Activated CD4-positive, alpha-beta T cell treated with anti-CD3 and anti-CD28 coated beads, Interleukin-2, amount 50 U/mL, for 4 hours (primary cell): Measurements from ENCODE around the gene NTM.

Source experiments
- DNase-seq, 2 experiments: peaks; one replicate each; pipeline ENCODE4 v3.0.0-alpha.2; 2020

Gene NTM

DNA sequence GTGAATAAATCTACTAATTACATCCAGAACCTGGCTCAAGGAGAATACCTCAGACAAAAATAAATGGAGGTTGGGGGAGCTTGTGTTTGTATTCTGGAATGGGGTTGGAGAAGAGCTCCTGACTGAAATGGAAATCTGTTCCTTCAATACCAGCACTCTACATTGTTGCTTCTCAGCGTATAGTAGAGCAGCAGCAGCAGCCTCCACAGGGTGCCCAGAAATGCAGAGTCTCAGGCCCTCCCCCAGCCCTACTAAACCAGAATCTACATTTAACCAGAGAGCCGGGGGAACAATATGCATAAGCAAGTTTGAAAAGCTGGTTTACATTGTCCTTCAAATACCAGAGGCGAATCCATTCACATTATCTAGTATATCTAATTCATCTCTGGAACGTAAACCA is 474.8 kb downstream of the NTM start:
- no peak for DNase-seq

DNA sequence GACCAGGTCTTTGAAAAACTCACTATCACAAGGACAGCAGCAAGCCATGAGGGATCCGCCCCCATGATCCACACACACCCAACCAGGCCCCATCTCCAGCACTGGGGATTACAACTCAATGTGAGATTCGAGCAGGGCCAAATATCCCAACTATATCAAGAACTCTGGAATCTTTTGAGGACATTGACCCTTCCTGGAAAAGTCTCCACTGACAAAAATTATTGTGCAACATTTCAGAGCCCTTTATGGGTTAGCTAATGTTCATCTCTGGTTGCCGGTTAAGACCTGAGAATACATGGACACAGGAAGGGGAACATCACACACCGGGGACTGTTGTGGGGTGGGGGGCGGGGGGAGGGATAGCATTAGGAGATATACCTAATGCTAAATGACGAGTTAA is 479.1 kb downstream of the NTM start:
- no peak for DNase-seq

DNA sequence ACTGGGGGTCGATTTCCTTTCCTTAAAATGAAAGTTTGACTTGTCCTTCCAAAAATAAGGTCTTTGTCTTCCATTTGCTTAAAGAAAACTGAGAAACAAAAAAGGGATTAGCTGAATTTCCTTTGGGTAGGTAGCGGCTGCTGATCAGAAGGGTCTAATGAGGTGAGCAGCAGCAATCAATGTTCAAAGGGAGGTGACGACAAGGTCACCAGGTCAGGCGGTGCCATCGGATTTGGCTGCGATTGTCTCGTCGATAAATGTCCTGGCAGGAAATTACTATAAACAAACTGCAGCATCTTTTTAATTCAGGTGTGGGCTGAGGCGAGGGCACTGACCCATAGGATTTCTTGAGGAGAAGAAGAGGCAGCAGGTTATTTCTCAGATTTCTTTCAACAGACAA is 480.1 kb downstream of the NTM start:
- DNase-seq: no peak

DNA sequence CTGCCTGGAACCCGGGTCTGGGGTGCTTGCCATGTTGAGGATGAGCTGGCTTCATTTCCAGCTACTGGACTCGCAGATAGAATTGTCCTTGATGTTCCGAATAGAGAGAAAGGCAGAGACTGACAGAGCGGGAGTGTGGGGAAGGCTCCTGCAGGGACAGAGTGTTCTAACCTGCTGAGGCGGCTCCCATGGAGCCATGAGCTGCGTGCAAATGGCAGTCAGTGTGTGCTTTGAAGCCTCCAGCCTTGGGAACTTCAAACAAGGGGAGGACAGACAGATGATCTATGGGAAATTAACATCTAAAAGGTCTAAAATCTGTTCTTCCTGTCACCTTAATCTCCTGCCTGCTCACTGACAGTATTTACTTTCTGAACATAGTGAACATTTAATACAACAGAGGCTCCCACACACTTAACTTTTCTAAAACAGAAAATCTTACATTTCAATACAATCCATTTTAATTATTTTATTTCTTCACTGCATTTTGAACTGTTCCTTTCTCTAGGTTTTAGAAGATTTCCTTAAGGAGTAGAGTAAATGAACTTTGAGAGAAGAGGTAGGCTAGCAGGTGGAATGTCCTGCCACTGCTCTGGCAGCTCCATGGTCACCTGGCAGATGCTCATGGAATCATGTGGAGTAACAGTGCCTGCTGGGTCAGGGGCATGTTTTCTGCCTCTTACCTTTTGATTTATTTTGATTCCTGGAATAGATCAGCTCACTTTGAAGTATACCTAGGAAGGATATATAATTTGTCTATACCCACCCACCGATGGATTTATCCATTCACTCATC is 481.7 kb downstream of the NTM start:
- no peak for DNase-seq

DNA sequence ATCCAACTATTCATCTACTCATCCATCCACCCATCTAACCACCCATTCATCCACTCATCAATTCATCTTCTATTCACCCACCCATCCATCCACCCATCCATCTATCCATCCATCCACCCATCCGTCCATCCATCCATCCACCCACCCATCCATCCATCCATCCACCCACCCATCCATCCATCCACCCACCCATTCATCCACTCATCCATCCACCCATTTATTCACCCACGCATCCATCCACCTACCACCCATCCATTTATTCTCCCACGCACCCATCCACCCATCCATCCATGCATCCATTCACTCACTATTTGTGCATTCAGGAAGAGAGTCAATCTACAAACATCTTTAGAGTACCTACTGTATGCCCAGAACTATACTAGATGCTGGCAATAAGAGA is 482.3 kb downstream of the NTM start:
- no peak for DNase-seq

DNA sequence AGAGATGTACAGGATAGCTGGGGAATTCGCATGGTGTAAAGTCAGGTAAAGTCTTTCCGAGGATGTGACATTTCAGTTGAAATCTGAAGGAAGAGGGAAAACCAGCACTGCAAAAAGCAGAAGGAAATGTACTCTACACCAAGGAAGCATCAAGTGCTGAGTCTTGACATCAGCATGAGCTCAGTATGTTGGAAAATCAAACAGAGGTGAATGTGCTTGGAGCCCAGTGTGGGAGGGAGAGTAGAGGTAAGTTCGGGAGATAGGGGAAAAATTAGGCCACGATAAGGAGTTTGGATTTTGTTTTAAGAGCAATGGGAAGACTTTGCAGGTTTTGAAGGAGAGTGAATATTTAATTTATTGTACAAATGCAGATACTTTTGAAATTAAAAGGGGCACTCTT is 484.0 kb downstream of the NTM start:
- no peak for DNase-seq

DNA sequence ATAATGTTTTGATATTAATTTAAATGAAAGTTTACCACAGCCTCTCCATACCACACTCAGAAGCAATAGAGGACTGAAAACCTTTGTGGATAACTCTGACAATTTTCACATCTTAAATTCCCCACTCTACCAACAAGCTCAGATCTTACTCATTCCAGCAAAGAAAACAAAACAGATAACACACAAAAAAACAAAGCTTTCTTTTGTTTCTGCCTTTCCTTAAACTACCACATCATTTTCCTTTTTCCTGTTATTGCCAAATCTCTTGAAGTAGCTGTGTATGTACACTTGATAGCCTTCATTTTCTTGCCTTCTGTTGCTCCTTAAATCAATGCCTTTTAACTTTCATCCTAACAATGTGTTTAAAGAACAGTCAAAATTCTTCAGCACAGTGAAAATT is 484.9 kb downstream of the NTM start:
- no peak for DNase-seq

DNA sequence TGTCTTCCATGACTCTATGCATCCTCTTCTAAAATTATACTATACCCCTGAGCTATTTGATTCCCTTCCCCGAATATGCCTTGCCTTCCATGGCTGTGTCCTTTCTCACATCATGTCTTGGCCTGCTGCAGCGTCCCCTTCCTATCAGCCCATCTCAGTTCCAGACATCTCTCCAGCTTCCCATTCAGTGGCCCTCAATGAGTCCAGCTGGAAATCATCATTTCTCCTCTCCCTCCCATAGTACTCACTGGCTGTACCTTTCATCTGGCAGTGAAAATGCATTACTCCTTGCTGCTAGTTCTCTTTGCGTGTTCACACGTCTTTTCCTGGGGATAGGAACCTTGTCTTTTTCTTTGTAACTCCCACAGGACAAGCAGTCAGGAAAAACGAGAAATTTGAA is 486.8 kb downstream of the NTM start:
- DNase-seq: no peak

DNA sequence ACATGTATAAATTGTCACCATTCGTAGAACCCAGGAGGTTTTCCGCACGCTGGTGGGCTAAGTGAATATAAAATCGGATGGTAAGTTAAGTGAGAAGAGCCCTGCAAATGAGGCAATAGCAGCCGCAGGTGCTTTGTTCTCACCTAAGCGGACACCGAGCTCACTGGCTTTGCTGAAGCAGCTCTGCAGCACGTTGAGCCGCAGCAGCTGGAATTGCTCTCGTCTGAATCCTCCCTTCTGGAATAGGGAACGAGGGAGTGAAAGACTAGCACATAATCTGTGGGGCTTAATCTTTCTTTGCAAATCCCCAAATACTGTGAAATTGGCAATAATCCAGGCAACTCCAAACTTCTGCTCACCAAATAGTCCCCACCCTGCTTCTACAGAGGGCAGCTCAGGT is 488.1 kb downstream of the NTM start:
- no peak for DNase-seq

DNA sequence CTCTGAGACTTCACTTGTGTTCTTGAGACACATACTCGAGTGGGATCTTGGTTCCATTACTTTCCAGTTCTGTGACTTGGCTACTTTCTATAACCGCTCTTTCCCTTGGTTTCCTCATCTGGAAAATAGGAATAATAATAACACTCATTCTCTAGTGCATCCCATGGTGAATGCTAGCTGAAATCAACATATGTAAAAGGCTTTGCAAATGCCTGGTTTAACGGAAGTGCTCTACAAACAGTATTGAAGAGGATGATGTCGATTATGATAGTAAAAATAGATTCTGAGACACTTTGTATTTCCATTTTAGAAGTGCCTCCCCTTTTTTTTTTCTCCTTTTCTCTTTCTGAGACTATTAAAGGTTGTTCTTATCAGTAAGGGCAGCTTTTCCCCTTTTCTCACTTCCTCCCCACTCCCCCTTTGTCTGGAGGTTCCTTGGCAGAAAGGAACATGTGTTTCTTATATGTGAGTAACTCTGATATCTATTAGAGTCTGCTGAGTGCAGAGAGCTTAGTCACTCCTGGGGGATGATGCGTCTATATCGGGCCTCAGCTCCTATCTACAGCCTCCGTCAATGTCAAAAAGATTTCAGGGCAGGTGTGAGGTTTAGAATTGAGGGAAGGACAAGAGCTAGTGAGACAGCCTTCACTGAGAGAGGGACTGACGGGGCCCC is 489.3 kb downstream of the NTM start:
- no peak for DNase-seq

DNA sequence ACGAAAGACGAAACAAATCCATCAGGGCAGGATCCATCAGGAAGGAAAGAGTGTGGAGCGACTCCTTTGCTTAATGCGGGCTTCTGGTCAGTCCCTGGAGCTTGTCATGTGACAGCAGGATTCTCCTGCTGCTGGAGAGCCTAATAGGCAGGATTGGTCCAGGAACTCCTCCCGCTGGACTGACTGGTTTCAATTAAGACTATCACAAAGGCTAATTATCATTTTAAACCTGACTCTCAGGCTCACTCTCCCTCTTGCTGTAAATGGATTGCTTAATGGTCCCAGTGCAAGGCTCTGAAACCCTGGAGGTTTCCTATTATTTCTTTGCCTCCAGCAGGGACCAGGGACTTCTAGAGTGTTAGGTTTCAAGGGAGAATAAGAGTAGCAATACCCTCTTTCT is 493.8 kb downstream of the NTM start:
- no peak for DNase-seq

DNA sequence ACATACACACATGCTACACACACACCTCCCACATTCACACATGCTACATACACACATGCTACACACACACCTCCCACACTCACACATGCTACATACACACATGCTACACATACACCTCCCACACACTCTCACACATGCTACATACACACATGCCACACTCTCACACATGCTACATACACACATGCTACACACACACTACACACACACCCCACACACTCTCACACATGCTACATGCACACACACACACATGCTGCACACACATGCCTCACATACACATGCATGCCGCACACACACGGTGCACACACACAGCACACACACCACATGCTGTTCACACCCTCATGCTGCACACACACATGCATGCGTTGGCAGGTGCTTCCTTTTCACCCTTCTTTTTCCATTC is 495.4 kb downstream of the NTM start:
- no peak for DNase-seq

DNA sequence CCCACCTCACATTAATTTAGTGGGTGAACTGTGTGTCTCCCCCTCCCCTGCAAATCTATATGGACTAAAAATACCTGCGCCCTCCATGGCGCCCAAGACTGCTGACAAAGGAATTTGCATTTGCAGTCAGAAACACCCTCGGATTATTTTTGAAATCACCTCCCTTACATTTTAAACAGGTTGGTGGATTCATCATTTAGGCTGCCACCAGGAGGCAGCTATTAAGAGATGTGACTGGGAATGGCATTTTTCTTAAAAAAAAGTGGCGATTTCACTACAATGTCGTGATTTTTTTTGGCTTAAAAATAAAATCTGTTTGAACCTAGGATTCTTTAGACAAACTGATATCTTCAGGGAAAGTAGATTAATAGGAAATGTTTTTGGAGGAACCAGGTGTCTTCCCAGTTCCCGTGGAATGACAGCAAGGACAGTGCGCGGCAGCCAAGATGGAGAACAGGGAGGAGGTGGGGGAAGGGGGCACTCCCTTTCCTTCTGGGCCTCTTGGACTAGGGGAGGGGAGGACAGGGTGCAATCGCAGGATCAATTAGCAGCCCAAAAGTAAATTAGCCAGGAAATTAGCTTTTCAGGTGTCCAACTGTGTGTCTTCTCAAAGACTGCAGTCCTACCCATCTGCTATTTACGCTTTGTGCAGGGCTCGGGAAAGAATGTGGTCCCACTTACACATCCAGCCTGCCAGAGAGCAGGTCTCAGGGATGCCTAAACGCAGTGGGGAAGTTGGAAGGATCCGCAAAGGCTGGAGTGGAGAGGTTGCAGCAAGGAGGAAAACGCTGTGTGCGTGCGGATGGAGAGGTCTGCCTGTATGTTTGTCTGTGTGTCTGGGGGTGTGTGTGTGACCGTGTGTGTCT is 496.4 kb downstream of the NTM start:
- DNase-seq: no peak

DNA sequence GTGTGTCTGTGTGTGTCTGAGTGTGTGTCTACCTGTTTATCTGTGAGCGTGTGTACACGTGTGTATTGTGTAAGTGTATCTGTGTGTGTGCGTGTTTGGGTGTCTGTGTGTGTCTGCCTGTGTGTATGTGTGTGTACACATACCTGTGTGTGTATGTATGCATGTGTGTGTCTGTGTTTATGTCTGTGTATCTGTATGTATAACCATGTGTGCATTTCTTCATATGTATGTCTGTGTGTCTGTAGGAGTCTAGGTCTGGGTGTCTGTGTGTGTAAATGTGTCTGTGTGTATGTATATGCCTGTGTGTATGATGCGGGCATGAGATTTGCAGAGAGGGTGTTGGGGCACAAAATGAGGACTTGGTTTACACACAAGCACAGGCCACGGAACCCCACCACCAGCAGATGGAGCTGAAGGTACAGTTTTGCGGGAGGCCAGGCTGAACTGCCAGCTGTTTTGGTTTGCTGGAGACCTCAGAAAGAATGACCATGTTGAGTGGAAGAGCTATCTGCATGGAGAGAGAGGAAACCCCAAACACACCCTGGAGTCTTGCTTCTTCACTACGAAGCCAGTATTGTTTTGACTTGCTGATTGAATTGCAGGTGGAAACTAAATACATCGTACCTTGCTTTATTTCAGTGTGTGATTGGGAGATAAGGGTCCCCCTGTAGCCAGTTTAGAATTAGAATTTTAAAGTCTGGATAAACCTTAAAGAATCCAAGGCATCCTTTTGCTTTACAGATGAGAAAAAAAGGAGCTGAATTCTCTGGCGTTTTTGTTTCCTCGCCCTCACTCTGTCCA is 497.2 kb downstream of the NTM start:
- DNase-seq: no peak

DNA sequence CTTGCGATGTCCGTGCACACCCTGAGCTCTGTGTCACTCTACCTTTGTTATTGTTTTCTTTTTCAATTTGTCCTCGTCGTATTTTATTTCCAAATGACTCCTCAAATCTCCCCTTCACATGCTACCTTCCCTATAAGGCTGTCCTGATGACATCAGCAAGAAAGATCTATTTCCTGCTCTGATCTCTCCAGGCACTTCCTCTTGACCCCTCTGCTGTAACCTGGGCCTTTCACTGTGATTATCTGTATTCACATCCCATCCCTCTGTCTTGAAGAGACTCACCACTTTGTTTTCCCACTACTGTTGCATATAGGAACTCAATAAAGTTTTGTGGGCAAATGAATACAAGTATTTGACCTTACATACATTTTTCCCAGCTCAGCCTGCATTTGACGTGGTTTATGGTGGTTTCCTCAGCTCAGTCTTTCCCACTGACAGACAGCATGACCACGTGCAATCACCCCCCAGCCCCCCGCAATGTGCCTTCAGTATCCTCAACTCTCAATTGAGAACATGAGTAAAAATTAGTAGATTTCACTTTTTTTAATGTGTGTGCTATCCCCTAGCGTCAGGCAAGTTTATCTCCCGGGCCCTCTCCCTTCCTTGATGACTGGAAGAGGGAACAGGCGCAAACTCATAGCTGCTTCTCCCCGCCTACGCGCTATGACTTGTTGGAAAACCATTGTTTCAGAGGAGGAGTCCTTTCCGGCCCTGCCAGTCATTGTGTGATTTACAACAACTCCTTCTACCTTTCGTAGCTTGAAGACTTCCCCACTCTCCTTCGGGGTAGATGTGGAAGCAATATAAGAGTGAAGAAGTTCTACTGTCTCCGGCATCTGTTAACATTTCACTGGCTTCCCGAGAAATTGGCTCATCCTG is 498.5 kb downstream of the NTM start:
- DNase-seq: no peak

DNA sequence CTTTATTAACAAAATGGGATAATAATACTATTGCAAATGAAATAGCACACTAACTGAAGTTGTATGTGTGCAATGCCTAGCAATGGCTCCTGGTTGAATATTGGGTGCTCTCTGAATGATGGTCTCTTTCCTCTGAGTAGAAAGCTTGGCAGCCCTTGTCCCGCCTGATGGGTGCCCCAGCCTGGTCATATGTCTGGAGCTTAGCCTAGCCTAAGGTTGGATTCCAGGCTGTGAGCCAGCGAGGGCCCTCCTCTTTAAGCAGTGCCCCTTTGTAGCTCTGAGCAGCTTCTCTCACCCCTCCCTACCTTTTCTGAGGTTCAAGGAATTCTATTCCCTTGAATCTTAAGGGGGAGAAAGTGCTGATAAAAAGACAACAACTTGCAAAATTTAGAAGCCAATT is 499.9 kb downstream of the NTM start:
- no peak for DNase-seq

DNA sequence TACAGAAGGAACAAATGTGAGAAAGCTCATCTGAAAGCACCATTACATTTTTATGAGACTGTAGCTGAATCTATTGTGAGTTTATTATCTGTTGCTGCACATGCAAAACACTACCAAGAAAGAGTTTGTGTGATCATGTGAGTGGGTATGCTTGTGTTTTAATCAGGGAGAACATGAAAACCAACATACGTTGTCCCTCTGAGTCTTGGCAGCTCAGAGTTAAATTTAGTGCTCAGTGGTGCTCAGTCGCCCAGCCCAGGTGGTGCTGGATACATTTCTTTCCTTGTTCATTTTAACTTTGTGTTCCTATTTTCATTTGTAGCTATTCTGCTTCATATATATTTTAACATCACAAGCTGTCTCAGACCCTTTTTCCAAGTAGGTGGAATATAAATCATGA is 500.6 kb downstream of the NTM start:
- no peak for DNase-seq

DNA sequence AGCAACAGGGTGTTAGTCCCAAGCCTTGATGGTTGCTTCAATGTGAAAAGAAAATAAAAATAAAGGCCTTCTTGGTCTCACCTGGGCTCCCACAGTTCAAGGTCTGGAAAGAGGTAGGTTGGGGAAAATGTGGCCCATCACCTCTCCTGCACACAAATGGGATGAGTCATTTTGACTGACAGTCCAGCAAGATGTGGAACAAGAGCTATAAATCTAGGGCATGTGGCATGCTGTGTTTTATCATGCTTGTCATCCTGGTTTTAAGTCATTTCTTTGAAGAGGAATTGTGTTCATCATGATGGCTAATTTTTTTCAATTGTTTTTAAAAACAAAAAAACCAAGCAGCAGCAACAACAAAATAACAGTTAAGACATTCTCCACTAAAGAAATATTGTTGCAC is 503.7 kb downstream of the NTM start:
- DNase-seq: no peak

DNA sequence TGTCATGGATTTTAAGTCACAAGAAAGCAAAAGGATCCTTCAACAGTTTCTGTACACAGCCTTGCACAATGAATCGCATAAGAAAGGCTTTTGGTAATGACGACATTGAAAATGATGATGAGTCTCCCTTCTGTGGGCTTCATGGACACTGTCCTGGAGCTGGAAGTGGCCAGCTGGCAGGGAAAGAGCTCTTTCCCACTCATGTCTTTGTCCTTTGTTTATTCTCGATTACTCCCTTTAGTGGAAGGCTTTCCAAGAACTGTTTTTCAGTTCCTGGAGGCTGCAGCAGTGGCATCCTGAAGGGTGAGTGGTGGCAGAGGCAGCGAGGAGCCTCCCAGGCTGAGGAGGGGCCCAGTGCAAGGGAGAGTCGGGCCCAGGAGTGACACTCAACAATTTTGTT is 505.2 kb downstream of the NTM start:
- DNase-seq: no peak

DNA sequence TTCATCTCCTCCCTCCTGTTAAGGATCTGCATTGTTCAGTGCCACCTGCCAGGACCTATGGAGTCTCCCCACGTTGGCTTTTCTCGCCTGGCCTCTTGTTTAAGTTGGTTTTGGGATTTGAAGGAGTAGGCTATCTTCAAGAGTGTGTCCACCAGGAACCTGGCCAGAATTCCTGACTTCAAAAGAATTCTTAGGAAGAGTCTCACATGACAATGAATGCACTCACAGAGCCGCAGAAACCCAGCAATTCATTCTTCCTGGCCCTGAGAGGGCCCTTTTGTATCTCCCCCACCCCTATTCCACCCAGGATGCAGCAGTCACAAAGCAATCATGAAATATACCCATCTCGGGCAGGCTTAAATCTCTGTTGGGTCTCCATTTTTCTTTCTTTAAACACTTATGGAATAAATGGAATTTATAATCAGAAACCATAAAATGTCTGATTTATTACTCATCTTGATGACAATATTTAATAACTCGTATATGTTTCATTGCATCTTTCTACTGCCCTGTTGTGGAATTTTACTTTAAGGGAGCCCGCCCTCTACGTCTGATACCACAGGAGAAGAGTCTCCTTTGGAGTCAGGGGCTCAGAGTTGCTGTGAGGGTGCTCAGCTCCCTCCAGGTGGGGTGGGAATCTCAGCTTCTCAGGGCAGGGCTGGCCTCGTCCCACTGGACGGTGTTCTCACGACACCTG is 507.0 kb downstream of the NTM start:
- DNase-seq: no peak

DNA sequence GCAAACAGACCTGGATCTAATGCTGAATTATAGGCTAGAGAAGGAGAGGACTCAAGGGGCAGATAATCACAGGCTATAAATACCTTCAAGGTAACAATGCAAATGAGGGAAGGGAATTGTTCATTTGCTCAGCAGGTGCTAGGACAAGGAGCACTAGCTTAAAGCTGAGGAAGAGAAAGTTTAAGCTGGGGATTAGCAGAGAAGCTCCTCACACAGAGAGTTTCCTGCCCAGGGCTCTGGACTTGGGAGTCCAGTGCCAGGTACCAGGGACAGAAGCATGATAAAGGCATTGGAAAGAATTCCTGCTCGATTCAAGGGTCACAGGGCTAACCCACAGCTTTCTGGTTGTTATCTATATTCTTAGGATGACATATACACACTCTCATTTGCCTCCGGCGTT is 509.9 kb downstream of the NTM start:
- DNase-seq: no peak
